WTC11 (cell line): ENCODE data around the gene STAG2.

Experiments used
- CBFB ChIP-seq: sonication (generic); formaldehyde crosslinking; IDR thresholded peaks from 2 replicates; pipeline ENCODE4 v1.8.1; 2022; ENCODE audit warnings: mild to moderate bottlenecking, low read depth, missing genetic modification reagents
- CREM ChIP-seq: sonication (generic); formaldehyde crosslinking; IDR thresholded peaks from 2 replicates; pipeline ENCODE4 v1.8.1; 2022; ENCODE audit warnings: mild to moderate bottlenecking, missing genetic modification reagents, moderate library complexity
- CTCF ChIP-seq: fragments of 200-600 bp; IDR thresholded peaks from 2 replicates; pipeline ENCODE4 v1.8.0; 2022; ENCODE audit warnings: antibody characterized with exemption
- E2F5 ChIP-seq: sonication (generic); formaldehyde crosslinking; IDR thresholded peaks from 2 replicates; pipeline ENCODE4 v1.8.1; 2022; ENCODE audit warnings: mild to moderate bottlenecking, moderate library complexity, missing genetic modification reagents
- RORB ChIP-seq: fragments of 250-450 bp; sonication (Bioruptor Pico); IDR thresholded peaks from 2 replicates; pipeline ENCODE4 v1.9.0; 2021; ENCODE audit warnings: mild to moderate bottlenecking
- TEAD4 ChIP-seq: sonication (generic); formaldehyde crosslinking; IDR thresholded peaks from 2 replicates; pipeline ENCODE4 v1.8.0; 2022; ENCODE audit warnings: mild to moderate bottlenecking, missing genetic modification reagents
- ZNF263 ChIP-seq: sonication (generic); formaldehyde crosslinking; IDR thresholded peaks from 2 replicates; pipeline ENCODE4 v1.8.1; 2022; ENCODE audit warnings: low read depth, mild to moderate bottlenecking, moderate library complexity, missing genetic modification reagents

GRCh38 chrX:123975180-123975579 is 13.7 kb downstream of the STAG2 start:
- no peak for TF ChIP-seq CTCF
- TF ChIP-seq CREM (CRISPR knock-in tag), result no peak
- no peak for TF ChIP-seq TEAD4 (CRISPR knock-in tag)
- no peak for TF ChIP-seq ZNF263 (CRISPR knock-in tag)
- no peak for TF ChIP-seq CBFB (CRISPR knock-in tag)
- no peak for TF ChIP-seq RORB
- no peak for TF ChIP-seq E2F5
